B cell (primary cell): ENCODE results near the gene PSD4. TPM values are rescaled to one million over a fixed set of nuclear protein-coding genes. Genes with fewer than 3 reads are reported as not detected.

Experiments
- ATAC-seq: fragments of 200-7000 bp; cut with Tn5 transposase; one replicate; pipeline ENCODE4 v1.10.0; 2021; ENCODE audit warnings: low read depth, mild to moderate bottlenecking, moderate number of reproducible peaks, moderate library complexity
- CTCF ChIA-PET: fragments of 350-600 bp; sonication (Branson Sonifier 250); formaldehyde crosslinking; loops from one replicate; lab custom pipeline; 2021; ENCODE audit warnings: antibody characterized with exemption, inconsistent platforms; lab: Charles Lee
- POLR2A ChIA-PET: fragments of 350-600 bp; sonication (Branson Sonifier 250); formaldehyde crosslinking; loops from one replicate; lab custom pipeline; 2021; ENCODE audit warnings: antibody characterized with exemption; lab: Charles Lee
- DNase-seq: peaks from one replicate; pipeline ENCODE4 v3.0.0; 2013
- H2AFZ ChIP-seq: 2 replicates; pipeline ENCODE4 v1.6.1; 2012; ENCODE audit warnings: mild to moderate bottlenecking, low read depth, low read length; ENCODE audit not compliant: insufficient read depth, poor library complexity, severe bottlenecking
- H3K27ac ChIP-seq, 2 donors: 1 replicate in 1 of 2; 2 replicates in 1 of 2; pipeline ENCODE4 v1.5.1; 2012 to 2013; ENCODE audit warnings: low read length in 2 of 2, mild to moderate bottlenecking in 2 of 2, moderate library complexity in 1 of 2
- H3K27me3 ChIP-seq, 4 experiments: fragments of 200-600 bp in 1 of 4; sonication (generic) in 1 of 4; replicated peaks in 1 of 4; 1 replicate in 2 of 4; 2 replicates in 2 of 4; pipeline versions ENCODE4 v1.6.1 to v1.7.0; 2013 to 2016; ENCODE audit warnings: low read length in 3 of 4, mild to moderate bottlenecking in 2 of 4, mixed read lengths in 1 of 4, moderate library complexity in 1 of 4; ENCODE audit not compliant: insufficient read depth in 4 of 4, control insufficient read depth in 3 of 4; ENCODE audit errors: control extremely low read depth in 1 of 4
- H3K36me3 ChIP-seq, 2 experiments: replicated peaks in 1 of 2; 1 replicate in 1 of 2; 2 replicates in 1 of 2; pipeline versions ENCODE4 v1.6.1 to v1.7.1; 2013; ENCODE audit warnings: low read length in 1 of 2; ENCODE audit not compliant: insufficient read depth in 2 of 2, control insufficient read depth in 1 of 2; ENCODE audit errors: control extremely low read depth in 1 of 2, extremely low read depth in 1 of 2
- H3K4me1 ChIP-seq, 2 donors: fragments of 200-600 bp in 1 of 2; sonication (generic) in 1 of 2; 1 replicate in 1 of 2; 2 replicates in 1 of 2; pipeline versions ENCODE4 v1.5.1 to v1.6.1; 2013 to 2017; ENCODE audit warnings: low read length in 2 of 2; ENCODE audit not compliant: control insufficient read depth in 2 of 2, insufficient read depth in 2 of 2
- H3K4me2 ChIP-seq: replicated peaks from 2 replicates; pipeline ENCODE3; 2012; ENCODE audit warnings: mild to moderate bottlenecking, low read depth, low read length; ENCODE audit not compliant: poor library complexity, severe bottlenecking
- H3K4me3 ChIP-seq, 5 experiments: fragments of 200-600 bp in 1 of 5; sonication (generic) in 1 of 5; 1 replicate in 3 of 5; 2 replicates in 2 of 5; pipeline versions ENCODE4 v1.5.1 to v1.7.0; 2011 to 2016; ENCODE audit warnings: low read length in 4 of 5, mild to moderate bottlenecking in 4 of 5, low read depth in 2 of 5, control low read depth in 1 of 5, moderate library complexity in 1 of 5; ENCODE audit not compliant: insufficient read depth in 1 of 5; ENCODE audit errors: control extremely low read depth in 1 of 5, extremely low read depth in 1 of 5
- H3K79me2 ChIP-seq: fragments of 200-600 bp; sonication (generic); one replicate; pipeline ENCODE4 v1.6.0; 2016; ENCODE audit warnings: low read length; ENCODE audit not compliant: control insufficient read depth, insufficient read depth
- H3K9ac ChIP-seq: fragments of 200-600 bp; sonication (generic); 2 replicates; pipeline ENCODE4 v1.6.1; 2017; ENCODE audit warnings: mild to moderate bottlenecking, low read length, moderate library complexity
- H3K9me3 ChIP-seq, 3 donors: one replicate each; pipeline versions ENCODE4 v1.6.1 to v1.7.1; 2013; ENCODE audit warnings: low read length in 2 of 3; ENCODE audit not compliant: control insufficient read depth in 2 of 3, insufficient read depth in 1 of 3; ENCODE audit errors: control extremely low read depth in 1 of 3
- H4K20me1 ChIP-seq: 2 replicates; pipeline ENCODE4 v1.6.0; 2012; ENCODE audit warnings: mild to moderate bottlenecking, low read length; ENCODE audit not compliant: insufficient read depth, control insufficient read depth, poor library complexity, severe bottlenecking
- H3K27ac Mint-ChIP-seq: one replicate; pipeline ENCODE4 v1.8.0; 2021; ENCODE audit warnings: mixed read lengths
- H3K27me3 Mint-ChIP-seq: one replicate; pipeline ENCODE4 v1.8.0; 2021; ENCODE audit warnings: mixed read lengths
- H3K4me1 Mint-ChIP-seq: one replicate; pipeline ENCODE4 v1.8.0; 2021; ENCODE audit warnings: mixed read lengths
- H3K4me3 Mint-ChIP-seq: one replicate; pipeline ENCODE4 v1.8.0; 2021; ENCODE audit warnings: mixed read lengths
- H3K9me3 Mint-ChIP-seq: one replicate; pipeline ENCODE4 v1.8.0; 2022; ENCODE audit warnings: mixed read lengths; ENCODE audit not compliant: insufficient read depth
- EZH2 ChIP-seq: IDR thresholded peaks from 2 replicates; pipeline ENCODE4 v1.6.1; 2012; ENCODE audit warnings: borderline replicate concordance, low read depth, mild to moderate bottlenecking, moderate library complexity, low read length; ENCODE audit not compliant: insufficient read depth, poor library complexity, severe bottlenecking
- WGBS: methylation state at CpG from one replicate; pipeline ENCODE4 v1.1.5; 2013; ENCODE audit warnings: missing lambda C conversion rate; ENCODE audit not compliant: insufficient coverage; 5-methylcytosine and 5-hydroxymethylcytosine counted together
- intact Hi-C: fragments of 100-400 bp; cut with micrococcal nuclease; formaldehyde crosslinking; loops from one replicate; pipeline ENCODE4 v1.10.0; 2022
- polyA plus RNA-seq: library from polyadenylated mRNA; depleted of rRNA; stranded (reverse); fragments of >200 nt; gene quantifications from 2 replicates; pipeline ENCODE4 v1.2.3, GENCODE V29; 2012
- total RNA-seq, 2 donors: library from RNA; stranded (reverse); fragments of 120-200 nt in 1 of 2; gene quantifications; 1 replicate in 1 of 2; 2 replicates in 1 of 2; pipeline versions ENCODE4 v1.2.3 to v1.2.4, GENCODE V29; 2013 to 2022
- TF ChIP-seq, protein P1 (sequence below): fragments of 200-600 bp; IDR thresholded peaks from one replicate; pipeline ENCODE4 v1.8.0; 2022; ENCODE audit warnings: antibody characterized with exemption, mild to moderate bottlenecking

PSD4 gene
- total and polyA plus RNA-seq, 2 donors (not counting 1 experiment from before 2014, with no cell fraction given) = 87.1 to 203 TPM

DNA sequence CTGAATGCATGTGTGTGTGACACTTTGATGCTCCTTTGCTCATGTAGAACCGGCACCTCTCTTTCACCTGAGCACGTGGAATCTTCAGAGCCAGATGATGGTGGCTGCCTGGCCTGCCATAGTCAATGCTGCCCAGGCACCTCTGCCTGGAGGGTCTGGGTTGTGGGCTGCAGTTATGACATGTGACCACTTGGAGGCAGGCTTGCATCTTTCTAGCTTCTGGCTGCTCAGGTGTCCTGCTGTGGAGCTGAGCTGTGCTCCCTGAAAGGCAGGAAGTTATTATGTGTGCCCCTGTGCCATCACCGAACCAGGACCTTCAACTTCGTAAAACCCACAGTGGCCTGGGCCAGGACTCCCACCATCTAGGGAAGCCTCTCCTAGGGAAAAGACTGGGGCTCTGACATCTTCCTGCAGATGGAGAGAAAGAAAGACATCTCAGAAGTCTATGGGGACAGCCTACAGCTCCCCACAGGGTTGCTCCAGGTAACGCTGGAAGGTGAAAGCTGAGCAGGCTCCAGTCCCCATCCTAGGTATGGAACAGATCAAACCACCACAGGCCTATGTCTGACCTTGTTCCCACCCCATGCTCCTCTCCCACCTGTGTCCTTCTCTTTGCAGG is 30.2 kb downstream of the PSD4 start:
- no peaks in the 10 kb centered on the region for H3K9me3 Mint-ChIP-seq
- Histone ChIP-seq H2AFZ (peak overlapping the region; percentile 11), H3K4me2 (peak overlapping the region; percentile 0), H3K27ac (peak overlapping the region; percentile 42 to 53), H3K27me3 (no peaks in the 10 kb centered on the region), H3K4me3 (no peak overlapping the region), H3K36me3 (peaks cover 3 to 37% of the 10 kb centered on the region in 2 experiments), H3K4me1 (peaks cover 10 to 16% of the 10 kb centered on the region in 2 donors), H3K9me3 (no peaks in the 10 kb centered on the region), H3K79me2 (no peaks in the 10 kb centered on the region), H4K20me1 (peaks cover 46% of the 10 kb centered on the region), H3K9ac (no peak overlapping the region)
- ChIA-PET CTCF (interaction anchor here (0.7 to 17.9 kb wide), 29 partner anchors 9 to 238 kb away, joined by 3 to 590 read pairs (median 4); partner anchors contain the start of gene PSD4), POLR2A (no interaction called here)
- DNase-seq (peak; percentile 82), ATAC-seq (peak; percentile 78)
- no peak for TF ChIP-seq EZH2
- TF ChIP-seq, protein P1, sequence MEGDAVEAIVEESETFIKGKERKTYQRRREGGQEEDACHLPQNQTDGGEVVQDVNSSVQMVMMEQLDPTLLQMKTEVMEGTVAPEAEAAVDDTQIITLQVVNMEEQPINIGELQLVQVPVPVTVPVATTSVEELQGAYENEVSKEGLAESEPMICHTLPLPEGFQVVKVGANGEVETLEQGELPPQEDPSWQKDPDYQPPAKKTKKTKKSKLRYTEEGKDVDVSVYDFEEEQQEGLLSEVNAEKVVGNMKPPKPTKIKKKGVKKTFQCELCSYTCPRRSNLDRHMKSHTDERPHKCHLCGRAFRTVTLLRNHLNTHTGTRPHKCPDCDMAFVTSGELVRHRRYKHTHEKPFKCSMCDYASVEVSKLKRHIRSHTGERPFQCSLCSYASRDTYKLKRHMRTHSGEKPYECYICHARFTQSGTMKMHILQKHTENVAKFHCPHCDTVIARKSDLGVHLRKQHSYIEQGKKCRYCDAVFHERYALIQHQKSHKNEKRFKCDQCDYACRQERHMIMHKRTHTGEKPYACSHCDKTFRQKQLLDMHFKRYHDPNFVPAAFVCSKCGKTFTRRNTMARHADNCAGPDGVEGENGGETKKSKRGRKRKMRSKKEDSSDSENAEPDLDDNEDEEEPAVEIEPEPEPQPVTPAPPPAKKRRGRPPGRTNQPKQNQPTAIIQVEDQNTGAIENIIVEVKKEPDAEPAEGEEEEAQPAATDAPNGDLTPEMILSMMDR = peak; percentile 80
- H3K4me1 Mint-ChIP-seq = peaks cover 24% of the 10 kb centered on the region
- intact Hi-C loops = loop anchor here (2.0 kb wide), 2 partner anchors 167 to 187 kb away; no protein-coding TSS in a partner anchor
- 58% methylated on average over 3 of the region's 5 CpGs for WGBS
- no peak overlapping the region for H3K4me3 Mint-ChIP-seq
- H3K27ac Mint-ChIP-seq = peak overlapping the region; percentile 90
- H3K27me3 Mint-ChIP-seq = no peaks in the 10 kb centered on the region

DNA sequence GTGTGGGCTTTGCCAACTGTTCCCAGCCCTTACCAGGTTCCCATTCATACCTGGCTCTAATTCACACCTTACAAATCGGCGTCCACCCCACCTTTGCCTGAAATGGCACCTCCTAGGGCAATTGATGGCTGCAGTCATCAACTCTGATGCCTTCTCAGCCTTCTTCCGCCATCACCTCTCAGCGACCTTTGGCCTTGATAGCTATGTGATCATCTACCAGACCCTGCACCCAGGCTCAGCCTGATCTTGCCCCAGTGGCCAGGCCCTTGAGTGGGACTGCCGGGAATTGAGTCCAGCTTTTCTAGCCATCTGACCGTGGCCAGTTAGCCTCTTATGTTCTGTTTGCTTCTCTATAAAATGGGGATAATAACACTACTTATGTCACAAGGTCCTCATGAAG is 32.5 kb downstream of the PSD4 start:
- intact Hi-C loops = no loop called here
- Mint-ChIP-seq H3K9me3 (no peaks in the 10 kb centered on the region), H3K27ac (peak overlapping the region; percentile 57), H3K4me3 (no peak overlapping the region), H3K27me3 (no peaks in the 10 kb centered on the region), H3K4me1 (peaks cover 21% of the 10 kb centered on the region)
- ChIA-PET POLR2A (no interaction called here), CTCF (interaction anchor here (1.0 to 17.9 kb wide), 7 partner anchors 29 to 234 kb away, joined by 3 to 590 read pairs (median 9); partner anchors contain the start of gene PSD4)
- Histone ChIP-seq H3K4me1 (peaks cover 6 to 12% of the 10 kb centered on the region in 2 donors), H3K4me2 (no peak overlapping the region), H3K9ac (no peak overlapping the region), H2AFZ (no peak overlapping the region), H3K9me3 (no peaks in the 10 kb centered on the region), H3K4me3 (no peak overlapping the region), H4K20me1 (peaks cover 23% of the 10 kb centered on the region), H3K27me3 (no peaks in the 10 kb centered on the region), H3K36me3 (peaks cover 0 to 18% of the 10 kb centered on the region in 2 experiments), H3K79me2 (no peaks in the 10 kb centered on the region), H3K27ac (no peak overlapping the region)
- 94% methylated on average over 4 of the region's 6 CpGs for WGBS
- no peak for TF ChIP-seq EZH2
- TF ChIP-seq, protein P1 = no peak
- ATAC-seq (no peak), DNase-seq (no peak)
